Middle frontal gyrus (tissue), 1 donor: ENCODE measurements around the gene PFDN4.
A peak's percentile ranks its signal among the peaks of the same experiment; 100 is the strongest.

ENCODE experiments used
- DNase-seq: peaks from one replicate; pipeline ENCODE4 v3.0.0-alpha.2; 2015; ENCODE audit warnings: low spot score; ENCODE audit errors: extremely low spot score

The PFDN4 gene

GRCh38 chr20:54207743-54208547, at the start of gene PFDN4:
Gene PFDN4, plus strand, starts transcription at chr20:54208087. Its CDS starts 14 bp downstream, at chr20:54208101.
- DNase-seq = peak; percentile 60

- no peak for DNase-seq
Measured at GRCh38 chr20:54158226-54158625, 49.7 kb upstream of the PFDN4 start.

GRCh38 chr20:54158856-54159418, 49.0 kb upstream of the PFDN4 start:
- DNase-seq = no peak

- no peak for DNase-seq
Measured at GRCh38 chr20:54160065-54161007, 47.6 kb upstream of the PFDN4 start.

GRCh38 chr20:54161008-54161820, 46.7 kb upstream of the PFDN4 start:
- no peak for DNase-seq

GRCh38 chr20:54161821-54162149, 46.1 kb upstream of the PFDN4 start:
- DNase-seq = no peak

- no peak for DNase-seq
Measured at GRCh38 chr20:54162378-54163009, 45.4 kb upstream of the PFDN4 start.

- DNase-seq = no peak
Measured at GRCh38 chr20:54163402-54163801, 44.5 kb upstream of the PFDN4 start.

- no peak for DNase-seq
Measured at GRCh38 chr20:54165014-54165413, 42.9 kb upstream of the PFDN4 start.

- no peak for DNase-seq
Measured at GRCh38 chr20:54165803-54166202, 42.1 kb upstream of the PFDN4 start.

- no peak for DNase-seq
Measured at GRCh38 chr20:54166987-54167662, 40.8 kb upstream of the PFDN4 start.

- no peak for DNase-seq
Measured at GRCh38 chr20:54167909-54168872, 39.7 kb upstream of the PFDN4 start.

GRCh38 chr20:54168961-54169862, 38.7 kb upstream of the PFDN4 start:
- no peak for DNase-seq

GRCh38 chr20:54170026-54170471, 37.8 kb upstream of the PFDN4 start:
- no peak for DNase-seq

GRCh38 chr20:54170963-54171362, 36.9 kb upstream of the PFDN4 start:
- no peak for DNase-seq

GRCh38 chr20:54172532-54172855, 35.4 kb upstream of the PFDN4 start:
- no peak for DNase-seq

GRCh38 chr20:54172856-54173652, 34.8 kb upstream of the PFDN4 start:
- DNase-seq = no peak
